GM18861 (cell line): Measurements from ENCODE around the gene ZNF440.
"Not testable (repeated sequence)": the region's sequence is repeated elsewhere in the genome, so short reads cannot be mapped to it uniquely, and the experiment has no call there.

Source experiments
- ATAC-seq: cut with Tn5 transposase; IDR thresholded peaks from one replicate; pipeline ENCODE4 v1.9.1; 2021; ENCODE audit not compliant: unreplicated experiment

ZNF440 gene

GRCh38 chr19:11828957-11829876, 15.1 kb downstream of the ZNF440 start:
- ATAC-seq: not testable (repeated sequence)

DNA sequence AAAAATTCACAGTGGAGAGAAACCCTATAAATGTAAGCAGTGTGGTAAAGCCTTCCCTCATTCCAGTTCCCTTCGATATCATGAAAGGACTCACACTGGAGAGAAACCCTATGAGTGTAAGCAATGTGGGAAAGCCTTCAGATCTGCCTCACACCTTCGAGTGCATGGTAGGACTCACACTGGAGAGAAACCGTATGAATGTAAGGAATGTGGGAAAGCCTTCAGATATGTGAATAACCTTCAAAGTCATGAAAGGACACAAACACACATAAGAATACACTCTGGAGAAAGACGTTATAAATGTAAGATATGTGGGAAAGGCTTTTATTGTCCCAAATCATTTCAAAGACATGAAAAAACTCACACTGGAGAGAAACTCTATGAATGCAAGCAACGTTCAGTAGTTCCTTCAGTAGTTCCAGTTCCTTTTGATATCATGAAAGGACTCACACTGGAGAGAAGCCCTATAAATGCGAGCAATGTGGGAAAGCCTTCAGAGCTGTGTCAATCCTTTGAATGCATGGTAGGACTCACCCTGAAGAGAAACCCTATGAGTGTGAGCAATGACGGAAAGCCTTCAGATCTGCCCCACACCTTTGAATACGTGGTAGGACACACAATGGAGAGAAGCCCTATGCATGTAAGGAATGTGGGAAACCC, 18.3 kb downstream of the ZNF440 start:
- ATAC-seq: no peak

DNA sequence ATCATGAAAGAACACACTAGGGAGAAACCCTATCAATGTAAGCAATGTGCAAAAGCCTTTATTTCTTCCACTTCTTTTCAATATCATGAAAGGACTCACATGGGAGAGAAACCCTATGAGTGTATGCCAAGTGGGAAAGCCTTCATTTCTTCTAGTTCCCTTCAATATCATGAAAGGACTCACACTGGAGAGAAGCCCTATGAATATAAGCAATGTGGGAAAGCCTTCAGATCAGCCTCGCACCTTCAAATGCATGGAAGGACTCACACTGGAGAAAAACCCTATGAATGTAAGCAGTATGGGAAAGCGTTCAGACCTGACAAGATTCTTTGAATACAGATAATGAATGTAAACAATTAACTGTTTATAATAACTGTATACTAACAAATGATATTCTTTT, 19.5 kb downstream of the ZNF440 start:
- ATAC-seq: no peak

DNA sequence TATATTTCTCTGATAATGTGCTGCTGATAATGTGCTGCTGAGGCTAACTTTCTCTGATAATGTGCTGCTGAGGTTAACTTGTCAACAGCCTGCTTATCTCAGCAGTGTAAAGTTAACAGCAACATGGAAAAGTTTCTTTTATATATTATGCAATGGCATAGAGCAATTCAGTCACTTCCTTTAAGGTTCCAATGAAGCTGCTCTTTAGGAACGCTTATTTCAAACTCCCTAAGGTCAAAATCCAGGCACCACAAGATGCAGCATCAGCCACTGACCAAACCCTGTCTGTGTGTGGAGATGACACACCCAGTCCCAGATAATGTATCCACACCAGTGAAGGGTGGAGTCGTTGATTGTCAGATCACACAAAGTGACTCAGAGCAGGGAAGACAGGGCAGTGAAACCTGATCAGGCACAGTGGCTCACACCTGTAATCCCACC, 21.6 kb downstream of the ZNF440 start:
- ATAC-seq: not testable (repeated sequence)

GRCh38 chr19:11843722-11844121, 29.6 kb downstream of the ZNF440 start:
- ATAC-seq: no peak

DNA sequence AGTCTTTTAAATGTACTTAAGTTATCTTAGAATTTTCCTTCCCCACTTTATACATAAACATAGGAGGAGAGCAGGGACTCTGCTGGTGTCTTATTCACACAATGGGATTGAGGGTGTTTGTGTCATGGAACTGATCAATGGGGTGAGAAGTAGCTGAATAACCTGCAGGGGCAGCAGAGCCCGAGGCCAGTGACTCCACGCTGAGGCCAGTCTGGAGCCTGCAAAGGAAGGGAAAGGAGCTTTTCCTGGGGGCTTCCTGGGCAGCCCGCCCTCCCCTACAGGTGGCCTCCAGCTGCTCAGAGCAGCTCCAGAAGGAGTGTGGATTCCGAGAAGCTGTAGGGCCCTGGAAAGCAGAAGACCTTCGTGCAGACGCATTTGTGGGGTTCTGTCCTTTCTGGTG, 33.5 kb downstream of the ZNF440 start:
- not testable (repeated sequence) for ATAC-seq

GRCh38 chr19:11848200-11848593, 34.1 kb downstream of the ZNF440 start:
- no peak for ATAC-seq

- ATAC-seq: no peak
These were observed 34.8 kb downstream of the ZNF440 start, which contains the start of gene ZNF439 for GRCh38 chr19:11848594-11849469. Gene ZNF439, plus strand, starts transcription at chr19:11848726. Its CDS starts 142 bp downstream, at chr19:11848868.

DNA sequence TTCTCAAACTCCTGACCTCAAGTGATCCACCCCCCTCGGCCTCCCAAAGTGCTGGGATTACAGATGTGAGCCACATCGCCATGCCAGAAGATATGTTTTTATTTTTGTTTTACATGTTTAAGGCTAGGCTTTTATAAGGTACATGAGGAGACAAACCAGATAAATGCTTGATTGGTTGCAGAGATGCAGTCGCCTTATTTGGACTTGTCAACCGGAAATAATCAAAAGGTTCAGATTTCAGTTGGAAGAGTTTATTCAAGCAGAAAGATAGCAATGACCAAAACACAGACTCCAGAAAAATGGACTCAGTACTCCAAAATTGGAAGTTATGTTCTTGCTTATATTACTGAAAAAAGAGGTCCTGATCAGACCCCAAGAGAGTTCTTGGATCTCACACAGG, 36.2 kb downstream of the ZNF440 start:
- ATAC-seq: not testable (repeated sequence)

- ATAC-seq: no peak
These were observed 39.3 kb downstream of the ZNF440 start for GRCh38 chr19:11853358-11853757.

- ATAC-seq: no peak
These were observed 42.6 kb downstream of the ZNF440 start for GRCh38 chr19:11856596-11857250.

- no peak for ATAC-seq
These were observed 46.6 kb downstream of the ZNF440 start for GRCh38 chr19:11860721-11861120.

- ATAC-seq: no peak
These were observed 47.2 kb downstream of the ZNF440 start for GRCh38 chr19:11861301-11861700.

GRCh38 chr19:11867766-11868165, 53.7 kb downstream of the ZNF440 start:
- not testable (repeated sequence) for ATAC-seq

DNA sequence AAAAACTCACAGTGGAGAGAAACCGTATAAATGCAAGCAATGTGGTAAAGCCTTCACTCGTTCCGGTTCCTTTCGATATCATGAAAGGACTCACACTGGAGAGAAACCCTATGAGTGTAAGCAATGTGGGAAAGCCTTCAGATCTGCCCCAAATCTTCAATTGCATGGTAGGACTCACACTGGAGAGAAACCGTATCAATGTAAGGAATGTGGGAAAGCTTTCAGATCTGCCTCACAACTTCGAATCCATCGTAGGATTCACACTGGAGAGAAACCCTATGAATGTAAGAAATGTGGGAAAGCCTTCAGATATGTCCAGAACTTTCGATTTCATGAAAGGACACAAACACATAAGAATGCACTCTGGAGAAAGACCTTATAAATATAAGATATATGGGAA, 54.1 kb downstream of the ZNF440 start:
- no peak for ATAC-seq

DNA sequence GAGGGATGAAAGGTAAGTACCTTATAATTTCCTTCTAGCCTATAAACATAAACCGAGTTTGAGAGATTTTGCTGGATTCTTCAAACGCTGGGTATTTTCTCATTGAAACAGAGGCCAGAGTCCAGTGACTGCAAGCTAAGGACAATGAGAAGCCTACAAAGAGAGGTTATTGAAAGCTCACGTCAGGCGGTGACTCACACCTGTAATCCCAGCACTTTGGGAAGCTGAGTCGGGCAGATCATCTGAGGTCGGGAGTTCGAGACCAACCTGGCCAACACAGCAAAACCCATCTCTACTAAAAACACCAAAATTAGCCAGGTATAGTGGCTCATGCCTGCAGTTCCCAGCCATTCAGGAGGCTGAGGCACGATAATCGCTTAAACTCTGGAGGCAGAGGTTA, 58.6 kb downstream of the ZNF440 start:
- no peak for ATAC-seq

DNA sequence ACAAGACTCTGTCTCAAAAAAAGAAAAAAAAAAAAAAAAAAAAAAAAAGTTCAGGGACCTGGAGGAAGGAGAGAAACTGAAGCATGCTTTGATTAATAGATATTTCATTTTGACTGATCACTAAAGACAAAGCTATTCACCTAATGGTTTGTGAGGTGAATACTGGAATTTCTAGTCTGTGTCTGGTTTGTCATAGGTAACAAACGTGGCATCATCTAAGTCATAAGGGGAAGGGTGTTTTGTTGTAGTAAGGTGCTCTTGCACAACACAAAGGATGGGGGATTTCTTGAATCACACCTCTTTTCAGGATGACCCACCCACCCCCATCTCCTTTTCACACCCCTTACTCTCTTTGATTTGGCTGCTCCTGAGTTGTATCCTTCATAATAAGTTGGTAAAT, 59.7 kb downstream of the ZNF440 start:
- no peak for ATAC-seq

- not testable (repeated sequence) for ATAC-seq
These were observed 65.7 kb downstream of the ZNF440 start for GRCh38 chr19:11879687-11880266.

GRCh38 chr19:11880598-11880997, 66.5 kb downstream of the ZNF440 start:
- no peak for ATAC-seq

DNA sequence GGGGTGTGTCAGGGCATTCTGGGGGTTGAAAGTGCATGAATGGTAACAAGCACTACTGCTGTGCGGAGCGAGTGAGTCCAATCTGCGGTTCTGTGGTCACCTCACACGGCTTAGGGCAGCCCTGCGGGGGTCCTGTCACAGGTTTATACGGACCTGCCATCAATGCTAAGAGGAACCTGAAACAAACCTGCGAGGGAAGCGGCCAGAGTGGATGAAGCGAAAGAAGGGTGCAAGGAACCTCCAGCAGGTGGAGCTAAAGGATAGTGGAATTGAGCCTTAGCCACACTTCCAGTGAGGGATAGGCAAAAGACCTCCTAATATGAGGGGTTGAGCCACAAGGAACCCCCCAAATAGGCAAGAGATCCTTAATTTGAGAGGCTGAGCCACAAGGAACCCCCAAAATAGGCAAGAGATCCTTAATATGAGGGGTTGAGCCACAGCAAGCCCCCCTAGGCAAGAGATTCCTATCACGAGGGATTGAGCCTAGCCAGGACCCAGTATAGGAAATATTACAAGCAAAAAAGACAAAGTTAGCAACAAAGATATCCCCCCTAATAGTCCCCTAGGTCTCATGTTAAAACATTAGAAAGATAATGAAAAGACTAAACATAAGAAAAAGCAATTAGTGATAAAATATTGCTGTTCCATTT, 67.2 kb downstream of the ZNF440 start:
- no peak for ATAC-seq
